ENCODE results near the gene OSBPL2.

Gene OSBPL2
- total RNA-seq: 96.3 to 114 reads per million in 2 donors

GRCh38 chr20:62237801-62238568 lies at the start of gene OSBPL2:
TSS of gene OSBPL2 (plus strand) at chr20:62238521. CDS start at chr20:62256185, 17,664 bp downstream.
- DNase-seq: peak; percentile 99

GRCh38 chr20:62190639-62191411 lies 47.5 kb upstream of the OSBPL2 start:
- no peak for DNase-seq

GRCh38 chr20:62191781-62192559 lies 46.4 kb upstream of the OSBPL2 start:
- DNase-seq: no peak

- DNase-seq: no peak
Measured at GRCh38 chr20:62192635-62193034, 45.7 kb upstream of the OSBPL2 start.

GRCh38 chr20:62193079-62194025 lies 45.0 kb upstream of the OSBPL2 start:
- no peak for DNase-seq

- no peak for DNase-seq
Measured at GRCh38 chr20:62195075-62195405, 43.3 kb upstream of the OSBPL2 start.

GRCh38 chr20:62195736-62196135 lies 42.6 kb upstream of the OSBPL2 start:
- no peak for DNase-seq

- DNase-seq: no peak
Measured at GRCh38 chr20:62196286-62196685, 42.0 kb upstream of the OSBPL2 start.

- no peak for DNase-seq
Measured at GRCh38 chr20:62197311-62197710, 41.0 kb upstream of the OSBPL2 start.

GRCh38 chr20:62197801-62198200 lies 40.5 kb upstream of the OSBPL2 start:
- no peak for DNase-seq

GRCh38 chr20:62198496-62198895 lies 39.8 kb upstream of the OSBPL2 start:
- DNase-seq: no peak

GRCh38 chr20:62198931-62199330 lies 39.4 kb upstream of the OSBPL2 start:
- no peak for DNase-seq

- DNase-seq: no peak
Measured at GRCh38 chr20:62200491-62201172, 37.7 kb upstream of the OSBPL2 start.

- no peak for DNase-seq
Measured at GRCh38 chr20:62201173-62202082, 36.9 kb upstream of the OSBPL2 start.

GRCh38 chr20:62202083-62202395 lies 36.3 kb upstream of the OSBPL2 start:
- no peak for DNase-seq

- no peak for DNase-seq
Measured at GRCh38 chr20:62202676-62203377, 35.5 kb upstream of the OSBPL2 start.

GRCh38 chr20:62203378-62204030 lies 34.8 kb upstream of the OSBPL2 start:
- DNase-seq: no peak

GRCh38 chr20:62205618-62206387 lies 32.5 kb upstream of the OSBPL2 start:
- no peak for DNase-seq

- no peak for DNase-seq
Measured at GRCh38 chr20:62206388-62206775, 31.9 kb upstream of the OSBPL2 start.

All from activated gamma-delta T cell (primary cell).